HUDEP-2 (cell line): ENCODE results near the gene TMEM125.

Experiments used
- DNase-seq, 76 experiments: peaks; one replicate each; lab custom pipeline; 2025; ENCODE audit not compliant: unreplicated experiment in 76 of 76; lab: John Stamatoyannopoulos, UW

Gene TMEM125

GRCh38 chr1:43272576-43273571 is 3.1 kb downstream of the TMEM125 start:
- no peak for DNase-seq

GRCh38 chr1:43273708-43274107 is 3.9 kb downstream of the TMEM125 start:
- DNase-seq, result no peak

GRCh38 chr1:43274125-43274803 is 4.5 kb downstream of the TMEM125 start:
- DNase-seq, result no peak

- no peak for DNase-seq
Measured at GRCh38 chr1:43274804-43275180, 5.0 kb downstream of the TMEM125 start.

- DNase-seq, result no peak
Measured at GRCh38 chr1:43275826-43276620, 6.2 kb downstream of the TMEM125 start.

- no peak for DNase-seq
Measured at GRCh38 chr1:43276673-43277072, 6.9 kb downstream of the TMEM125 start.

GRCh38 chr1:43277116-43277876 is 7.5 kb downstream of the TMEM125 start:
- no peak for DNase-seq

GRCh38 chr1:43279161-43279560 is 9.4 kb downstream of the TMEM125 start:
- no peak for DNase-seq

- DNase-seq, result no peak
Measured at GRCh38 chr1:43279666-43280065, 9.9 kb downstream of the TMEM125 start.

GRCh38 chr1:43280692-43281091 is 10.9 kb downstream of the TMEM125 start:
- DNase-seq, result no peak

GRCh38 chr1:43282220-43283195 is 12.7 kb downstream of the TMEM125 start:
- no peak for DNase-seq

- no peak for DNase-seq
Measured at GRCh38 chr1:43284065-43284464, 14.3 kb downstream of the TMEM125 start.

- no peak for DNase-seq
Measured at GRCh38 chr1:43284546-43285110, 14.8 kb downstream of the TMEM125 start.

GRCh38 chr1:43285269-43285990 is 15.6 kb downstream of the TMEM125 start, which contains the start of gene C1orf210:
Gene C1orf210, minus strand, starts transcription at chr1:43285581. Its CDS starts 2,311 bp downstream, at chr1:43283270.
- no peak for DNase-seq

GRCh38 chr1:43286115-43286514 is 16.3 kb downstream of the TMEM125 start:
- DNase-seq, result no peak

- no peak for DNase-seq
Measured at GRCh38 chr1:43286533-43286932, 16.8 kb downstream of the TMEM125 start.

- no peak for DNase-seq
Measured at GRCh38 chr1:43288058-43288784, 18.4 kb downstream of the TMEM125 start.
